ENCODE data around the gene C1GALT1C1. TPM values are rescaled to one million over a fixed set of nuclear protein-coding genes. Genes with fewer than 3 reads are reported as not detected.

Gene C1GALT1C1
- 14.3 and 18.8 TPM in 2 replicates for total RNA-seq

GRCh38 chrX:120629667-120630537, at the start of gene C1GALT1C1:
Gene C1GALT1C1 (minus strand): TSS chrX:120630054. CDS start chrX:120627166, 2,888 bp downstream.

DNA sequence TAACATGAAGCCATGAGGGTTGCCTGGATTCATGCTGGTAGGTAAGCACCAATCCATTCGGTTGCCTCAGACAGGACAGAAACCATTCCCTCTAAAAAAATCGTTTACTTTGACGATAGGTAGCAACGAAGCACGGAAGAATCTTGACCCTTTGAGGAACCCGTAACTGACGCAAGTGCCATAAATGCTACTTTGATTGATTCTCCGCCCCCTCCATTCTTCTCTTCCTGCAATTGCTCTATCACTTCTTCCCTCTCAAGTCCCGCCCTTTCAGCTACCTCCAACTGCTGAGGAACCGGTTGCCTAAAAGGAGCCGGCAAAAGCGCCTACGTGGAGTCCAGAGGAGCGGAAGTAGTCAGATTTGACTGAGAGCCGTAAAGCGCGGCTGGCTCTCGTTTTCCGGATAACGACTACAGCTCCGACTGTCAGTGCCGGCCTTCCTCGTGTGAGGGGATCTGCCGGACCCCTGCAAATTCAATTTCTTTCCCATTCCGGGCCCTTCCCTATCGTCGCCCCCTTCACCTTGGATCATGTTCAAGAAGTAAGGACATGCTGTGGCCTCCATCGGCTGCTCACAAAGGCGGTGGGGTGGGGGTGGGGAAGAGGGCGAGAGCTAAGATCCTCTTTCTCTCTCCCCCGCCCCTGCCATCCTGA, 26.0 kb downstream of the C1GALT1C1 start, which contains the start of gene MCTS1:
Gene MCTS1, plus strand, starts transcription at position 395 of the 654 bp plus-strand sequence. Its CDS starts 136 bp downstream, at position 531.

Other genes starting within 250 kb of the C1GALT1C1 start
- gene LAMP2, start 160.8 kb downstream of the C1GALT1C1 start, total RNA-seq: 129 and 137 TPM in 2 replicates
- gene CUL4B, start 69.1 kb downstream of the C1GALT1C1 start, total RNA-seq: 31.4 and 36.3 TPM in 2 replicates
- 25.9 and 32.4 TPM in 2 replicates for gene MCTS1, start 26.0 kb downstream of the C1GALT1C1 start, total RNA-seq
- gene CT47B1, start 245.8 kb upstream of the C1GALT1C1 start, total RNA-seq: not detected in 2 replicates

Data from placental epithelial cell (primary cell).